Measurements from ENCODE around the gene PATJ.
A peak's percentile ranks its signal among the peaks of the same experiment; 100 is the strongest.

Gene PATJ

GRCh38 chr1:62068416-62068843 lies 326.1 kb downstream of the PATJ start:
- Histone ChIP-seq H3K27me3 (ENCODE audit: control insufficient read depth in 1 of 2, insufficient read depth in 2 of 2, low read length in 2 of 2) (no peaks in the 10 kb centered on the region), H3K9me3 (ENCODE audit: low read length) (no peaks in the 10 kb centered on the region), H3K27ac (ENCODE audit: low read depth, low read length) (peak overlapping the region; percentile 35), H3K9ac (ENCODE audit: low read length) (no peak overlapping the region), H3K36me3 (ENCODE audit: insufficient read depth, low read length) (no peaks in the 10 kb centered on the region), H3K4me3 (ENCODE audit: low read depth in 1 of 2, low read length in 2 of 2) (no peak overlapping the region), H3K4me1 (ENCODE audit: insufficient read depth, low read length) (peaks cover 23% of the 10 kb centered on the region)

DNA sequence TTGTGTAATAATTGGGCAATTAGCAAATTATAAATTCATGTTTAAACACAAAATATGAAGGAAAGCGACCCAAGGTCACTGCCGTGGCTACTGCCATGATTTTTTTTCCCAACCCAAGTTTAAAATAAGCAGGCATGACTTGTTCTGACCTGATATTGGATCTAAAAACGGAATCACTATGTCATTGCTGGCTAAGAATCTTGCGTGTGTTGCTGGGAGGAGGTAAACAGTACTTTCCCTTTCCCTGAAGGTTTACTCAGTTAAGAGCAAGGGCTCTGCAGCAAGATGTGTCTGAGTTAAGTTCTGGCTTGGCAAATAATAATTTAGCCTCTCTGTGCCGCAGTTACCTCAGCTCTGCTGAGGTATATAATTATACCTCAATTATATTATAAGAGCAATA lies 326.7 kb downstream of the PATJ start:
- H3K4me3 ChIP-seq (ENCODE audit: low read depth in 1 of 2, low read length in 2 of 2): no peak overlapping the region
- no peaks in the 10 kb centered on the region for H3K9me3 ChIP-seq (ENCODE audit: low read length)
- H3K36me3 ChIP-seq (ENCODE audit: insufficient read depth, low read length): no peaks in the 10 kb centered on the region
- peak overlapping the region; percentile 2 for H3K9ac ChIP-seq (ENCODE audit: low read length)
- H3K4me1 ChIP-seq (ENCODE audit: insufficient read depth, low read length): peaks cover 23% of the 10 kb centered on the region
- H3K27ac ChIP-seq (ENCODE audit: low read depth, low read length): peak overlapping the region; percentile 35
- no peaks in the 10 kb centered on the region for H3K27me3 ChIP-seq (ENCODE audit: control insufficient read depth in 1 of 2, insufficient read depth in 2 of 2, low read length in 2 of 2)

GRCh38 chr1:62070384-62071011 lies 328.2 kb downstream of the PATJ start:
- no peak overlapping the region for H3K27ac ChIP-seq (ENCODE audit: low read depth, low read length)
- no peak overlapping the region for H3K4me3 ChIP-seq (ENCODE audit: low read depth in 1 of 2, low read length in 2 of 2)
- H3K9ac ChIP-seq (ENCODE audit: low read length): no peak overlapping the region

GRCh38 chr1:62071695-62072094 lies 329.4 kb downstream of the PATJ start:
- Histone ChIP-seq H3K27me3 (ENCODE audit: control insufficient read depth in 1 of 2, insufficient read depth in 2 of 2, low read length in 2 of 2) (no peaks in the 10 kb centered on the region), H3K4me1 (ENCODE audit: insufficient read depth, low read length) (peaks cover 23% of the 10 kb centered on the region), H3K27ac (ENCODE audit: low read depth, low read length) (no peak overlapping the region), H3K9ac (ENCODE audit: low read length) (no peak overlapping the region), H3K9me3 (ENCODE audit: low read length) (no peaks in the 10 kb centered on the region), H3K36me3 (ENCODE audit: insufficient read depth, low read length) (no peaks in the 10 kb centered on the region), H3K4me3 (ENCODE audit: low read depth in 1 of 2, low read length in 2 of 2) (no peak overlapping the region)

More at GRCh38 chr1:62070384-62071011, 328.2 kb downstream of the PATJ start:
- Histone ChIP-seq H3K27me3 (ENCODE audit: control insufficient read depth in 1 of 2, insufficient read depth in 2 of 2, low read length in 2 of 2) (no peaks in the 10 kb centered on the region), H3K4me1 (ENCODE audit: insufficient read depth, low read length) (peaks cover 23% of the 10 kb centered on the region), H3K9me3 (ENCODE audit: low read length) (no peaks in the 10 kb centered on the region), H3K36me3 (ENCODE audit: insufficient read depth, low read length) (no peaks in the 10 kb centered on the region)

- H3K36me3 ChIP-seq (ENCODE audit: insufficient read depth, low read length): no peaks in the 10 kb centered on the region
- H3K4me1 ChIP-seq (ENCODE audit: insufficient read depth, low read length): no peaks in the 10 kb centered on the region
- no peak overlapping the region for H3K4me3 ChIP-seq (ENCODE audit: low read depth in 1 of 2, low read length in 2 of 2)
- no peaks in the 10 kb centered on the region for H3K27me3 ChIP-seq (ENCODE audit: control insufficient read depth in 1 of 2, insufficient read depth in 2 of 2, low read length in 2 of 2)
- no peak overlapping the region for H3K9ac ChIP-seq (ENCODE audit: low read length)
- H3K27ac ChIP-seq (ENCODE audit: low read depth, low read length): no peak overlapping the region
- H3K9me3 ChIP-seq (ENCODE audit: low read length): no peaks in the 10 kb centered on the region
Measured at GRCh38 chr1:62076286-62076685, 334.0 kb downstream of the PATJ start.

DNA sequence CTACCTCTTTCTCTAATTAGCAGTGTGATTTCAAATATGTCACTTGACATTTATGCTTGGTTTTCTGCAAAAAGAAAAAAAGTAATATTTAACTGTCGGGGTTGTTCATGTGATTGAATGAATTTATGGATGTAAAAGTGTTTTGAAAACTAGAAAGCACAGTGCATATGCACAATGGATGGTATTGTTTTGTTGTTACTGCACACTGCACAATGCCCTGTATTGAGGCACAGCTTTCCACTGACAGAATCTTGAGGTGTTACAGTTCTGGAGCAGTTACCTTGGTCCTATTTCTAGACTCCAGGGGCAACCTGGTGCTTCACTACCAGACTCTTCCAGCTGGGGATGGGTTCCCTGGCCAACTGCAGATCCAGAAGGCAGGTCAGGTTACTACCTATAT lies 335.5 kb downstream of the PATJ start:
- no peaks in the 10 kb centered on the region for H3K9me3 ChIP-seq (ENCODE audit: low read length)
- H3K4me1 ChIP-seq (ENCODE audit: insufficient read depth, low read length): no peaks in the 10 kb centered on the region
- H3K27ac ChIP-seq (ENCODE audit: low read depth, low read length): no peak overlapping the region
- H3K27me3 ChIP-seq (ENCODE audit: control insufficient read depth in 1 of 2, insufficient read depth in 2 of 2, low read length in 2 of 2): no peaks in the 10 kb centered on the region
- H3K4me3 ChIP-seq (ENCODE audit: low read depth in 1 of 2, low read length in 2 of 2): no peak overlapping the region
- no peaks in the 10 kb centered on the region for H3K36me3 ChIP-seq (ENCODE audit: insufficient read depth, low read length)
- no peak overlapping the region for H3K9ac ChIP-seq (ENCODE audit: low read length)

DNA sequence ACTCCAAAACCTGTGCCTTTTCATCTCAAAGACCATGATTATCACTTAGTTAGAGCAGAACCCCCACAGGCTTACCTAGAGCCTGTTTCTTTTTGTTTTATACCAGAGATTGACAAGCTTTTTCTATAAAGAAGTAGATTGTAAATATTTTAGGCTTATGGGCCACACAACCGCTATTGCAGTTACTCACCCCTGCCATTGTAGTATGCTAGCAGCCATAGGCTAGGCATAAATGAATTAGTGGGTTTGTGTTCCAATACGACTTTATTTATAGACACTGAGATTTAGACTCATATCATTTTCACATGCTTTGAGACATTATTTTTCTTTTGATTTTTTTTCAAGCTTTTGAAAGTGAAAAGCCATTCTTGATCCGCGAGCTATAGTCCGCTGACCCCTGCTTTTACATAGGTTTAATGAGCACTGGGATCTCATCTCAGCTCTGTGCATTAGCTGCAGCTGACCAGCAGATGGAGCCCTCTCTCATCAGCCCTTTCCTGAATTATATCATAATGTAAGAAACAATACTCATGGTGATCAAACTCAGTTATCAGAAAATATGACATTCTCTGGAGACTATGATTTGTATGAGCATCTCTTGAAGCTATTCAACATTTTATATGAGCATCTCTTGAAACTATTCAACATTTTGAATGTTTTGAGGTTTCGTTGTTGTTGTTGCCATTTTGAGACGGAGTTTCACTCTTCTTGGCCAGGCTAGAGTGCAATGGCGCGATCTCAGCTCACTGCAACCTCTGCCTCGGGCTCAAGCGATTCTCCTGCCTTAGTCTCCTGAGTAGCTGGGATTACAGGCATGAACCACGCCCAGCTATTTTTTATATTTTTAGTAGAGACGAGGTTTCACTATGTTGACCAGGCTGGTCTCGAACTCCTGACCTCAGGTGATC lies 340.4 kb downstream of the PATJ start:
- Histone ChIP-seq H3K27ac (ENCODE audit: low read depth, low read length) (no peak overlapping the region), H3K4me3 (ENCODE audit: low read depth in 1 of 2, low read length in 2 of 2) (no peak overlapping the region), H3K9ac (ENCODE audit: low read length) (no peak overlapping the region), H3K27me3 (ENCODE audit: control insufficient read depth in 1 of 2, insufficient read depth in 2 of 2, low read length in 2 of 2) (no peaks in the 10 kb centered on the region), H3K4me1 (ENCODE audit: insufficient read depth, low read length) (no peaks in the 10 kb centered on the region), H3K36me3 (ENCODE audit: insufficient read depth, low read length) (no peaks in the 10 kb centered on the region), H3K9me3 (ENCODE audit: low read length) (no peaks in the 10 kb centered on the region)

- Histone ChIP-seq H3K27me3 (ENCODE audit: control insufficient read depth in 1 of 2, insufficient read depth in 2 of 2, low read length in 2 of 2) (no peaks in the 10 kb centered on the region), H3K36me3 (ENCODE audit: insufficient read depth, low read length) (no peaks in the 10 kb centered on the region), H3K27ac (ENCODE audit: low read depth, low read length) (no peak overlapping the region), H3K9me3 (ENCODE audit: low read length) (no peaks in the 10 kb centered on the region), H3K4me1 (ENCODE audit: insufficient read depth, low read length) (no peaks in the 10 kb centered on the region), H3K4me3 (ENCODE audit: low read depth in 1 of 2, low read length in 2 of 2) (no peak overlapping the region), H3K9ac (ENCODE audit: low read length) (no peak overlapping the region)
Measured at GRCh38 chr1:62084310-62084890, 342.1 kb downstream of the PATJ start.

GRCh38 chr1:62088439-62088838 lies 346.2 kb downstream of the PATJ start:
- H3K4me3 ChIP-seq (ENCODE audit: low read depth in 1 of 2, low read length in 2 of 2): no peak overlapping the region
- no peak overlapping the region for H3K9ac ChIP-seq (ENCODE audit: low read length)
- no peaks in the 10 kb centered on the region for H3K9me3 ChIP-seq (ENCODE audit: low read length)
- no peak overlapping the region for H3K27ac ChIP-seq (ENCODE audit: low read depth, low read length)
- no peaks in the 10 kb centered on the region for H3K27me3 ChIP-seq (ENCODE audit: control insufficient read depth in 1 of 2, insufficient read depth in 2 of 2, low read length in 2 of 2)
- H3K4me1 ChIP-seq (ENCODE audit: insufficient read depth, low read length): no peaks in the 10 kb centered on the region
- no peaks in the 10 kb centered on the region for H3K36me3 ChIP-seq (ENCODE audit: insufficient read depth, low read length)

DNA sequence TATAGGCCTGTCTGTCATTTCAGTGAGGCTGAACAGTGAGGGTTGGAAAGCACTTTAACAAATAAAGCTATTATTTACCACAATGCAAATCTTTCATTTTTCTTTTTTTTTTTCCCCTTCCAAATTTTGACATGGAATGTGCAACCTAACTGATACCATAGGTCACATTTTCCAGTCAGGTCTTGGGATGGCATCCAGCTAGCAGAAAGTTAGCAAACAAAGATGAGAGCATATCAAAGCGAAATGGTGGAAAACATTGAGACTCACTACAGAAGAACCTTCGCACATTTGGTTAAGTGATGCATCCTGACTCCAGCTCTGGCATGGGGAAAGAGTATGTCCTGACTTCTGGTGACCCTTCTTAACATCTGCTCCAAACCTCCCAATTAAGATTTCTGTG lies 347.3 kb downstream of the PATJ start:
- no peak overlapping the region for H3K4me3 ChIP-seq (ENCODE audit: low read depth in 1 of 2, low read length in 2 of 2)
- H3K4me1 ChIP-seq (ENCODE audit: insufficient read depth, low read length): no peaks in the 10 kb centered on the region
- H3K27ac ChIP-seq (ENCODE audit: low read depth, low read length): no peak overlapping the region
- H3K27me3 ChIP-seq (ENCODE audit: control insufficient read depth in 1 of 2, insufficient read depth in 2 of 2, low read length in 2 of 2): no peaks in the 10 kb centered on the region
- H3K9me3 ChIP-seq (ENCODE audit: low read length): no peaks in the 10 kb centered on the region
- H3K9ac ChIP-seq (ENCODE audit: low read length): no peak overlapping the region
- no peaks in the 10 kb centered on the region for H3K36me3 ChIP-seq (ENCODE audit: insufficient read depth, low read length)

- Histone ChIP-seq H3K9me3 (ENCODE audit: low read length) (no peaks in the 10 kb centered on the region), H3K36me3 (ENCODE audit: insufficient read depth, low read length) (no peaks in the 10 kb centered on the region), H3K27me3 (ENCODE audit: control insufficient read depth in 1 of 2, insufficient read depth in 2 of 2, low read length in 2 of 2) (no peaks in the 10 kb centered on the region), H3K4me1 (ENCODE audit: insufficient read depth, low read length) (no peaks in the 10 kb centered on the region), H3K4me3 (ENCODE audit: low read depth in 1 of 2, low read length in 2 of 2) (no peak overlapping the region), H3K27ac (ENCODE audit: low read depth, low read length) (no peak overlapping the region), H3K9ac (ENCODE audit: low read length) (no peak overlapping the region)
Measured at GRCh38 chr1:62090016-62090415, 347.7 kb downstream of the PATJ start.

Data from muscle layer of colon (tissue), 2 donors.